GM15510 (cell line): ENCODE data around the gene PCDH12.

Experiments used
- POLR2A ChIP-seq: IDR thresholded peaks from 3 replicates; pipeline ENCODE4 v1.6.1; 2011; ENCODE audit warnings: borderline replicate concordance; ENCODE audit not compliant: insufficient read length; ENCODE audit errors: extremely low read depth

The PCDH12 gene

GRCh38 chr5:141951332-141951781 is 6.6 kb downstream of the PCDH12 start:
- no peak for TF ChIP-seq POLR2A

GRCh38 chr5:141950207-141951005 is 7.6 kb downstream of the PCDH12 start:
- no peak for TF ChIP-seq POLR2A

DNA sequence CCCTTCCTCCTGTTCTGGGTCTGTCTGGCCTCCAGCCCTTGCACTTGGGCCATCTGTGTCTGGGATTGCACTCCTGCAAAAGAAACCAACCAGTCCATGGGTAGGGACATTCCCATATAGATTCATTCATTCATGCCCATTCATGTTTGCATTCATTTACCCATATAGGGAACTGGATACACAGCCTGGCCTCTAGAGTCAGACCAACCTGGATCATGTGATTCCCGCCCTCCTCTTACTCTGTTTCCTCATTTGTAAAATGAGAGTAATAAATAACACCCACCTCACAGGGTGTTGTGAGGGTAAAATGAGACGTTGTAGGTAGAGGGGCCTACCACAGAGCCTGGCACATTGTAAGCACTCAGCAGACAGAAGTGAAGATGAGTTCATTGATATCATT is 8.5 kb downstream of the PCDH12 start:
- no peak for TF ChIP-seq POLR2A

DNA sequence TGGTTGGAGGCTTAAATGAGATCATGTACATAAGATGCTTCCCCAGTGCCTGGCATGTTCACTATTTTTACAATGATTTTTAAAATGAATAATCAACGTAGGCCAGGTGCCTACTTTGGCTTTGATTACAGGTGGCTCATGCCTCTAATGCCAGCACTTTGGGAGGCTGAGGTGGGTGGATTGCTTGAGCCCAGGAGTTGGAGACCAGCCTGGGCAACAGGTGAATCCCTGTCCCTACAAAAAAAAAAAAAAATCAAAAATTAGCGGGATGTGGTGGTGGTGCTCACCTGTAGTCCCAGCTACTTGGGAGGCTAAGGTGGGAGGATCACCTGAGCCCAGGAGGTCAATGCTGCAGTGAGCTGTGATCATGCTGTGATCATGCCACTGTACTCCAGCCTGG is 9.2 kb downstream of the PCDH12 start:
- no peak for TF ChIP-seq POLR2A

DNA sequence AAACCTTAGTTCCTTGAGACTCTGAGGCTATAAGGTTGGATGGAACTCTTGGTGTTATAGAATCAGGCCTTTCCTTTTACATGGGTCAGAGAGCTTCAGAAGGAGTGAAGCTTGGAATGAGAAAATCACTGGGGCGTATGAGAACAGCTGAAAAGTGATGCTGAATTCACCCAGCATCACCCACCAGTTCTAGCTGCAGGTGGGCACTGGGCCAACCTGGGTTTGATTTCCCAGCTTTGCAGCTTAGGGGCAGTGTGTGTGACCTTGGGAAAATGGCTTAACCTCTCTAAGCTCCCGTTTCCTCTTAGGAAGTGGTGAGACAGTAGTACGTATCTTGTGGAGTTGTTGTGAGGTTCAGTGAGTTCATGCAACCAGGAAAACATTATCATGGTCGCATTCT is 10.7 kb downstream of the PCDH12 start:
- TF ChIP-seq POLR2A, result no peak

DNA sequence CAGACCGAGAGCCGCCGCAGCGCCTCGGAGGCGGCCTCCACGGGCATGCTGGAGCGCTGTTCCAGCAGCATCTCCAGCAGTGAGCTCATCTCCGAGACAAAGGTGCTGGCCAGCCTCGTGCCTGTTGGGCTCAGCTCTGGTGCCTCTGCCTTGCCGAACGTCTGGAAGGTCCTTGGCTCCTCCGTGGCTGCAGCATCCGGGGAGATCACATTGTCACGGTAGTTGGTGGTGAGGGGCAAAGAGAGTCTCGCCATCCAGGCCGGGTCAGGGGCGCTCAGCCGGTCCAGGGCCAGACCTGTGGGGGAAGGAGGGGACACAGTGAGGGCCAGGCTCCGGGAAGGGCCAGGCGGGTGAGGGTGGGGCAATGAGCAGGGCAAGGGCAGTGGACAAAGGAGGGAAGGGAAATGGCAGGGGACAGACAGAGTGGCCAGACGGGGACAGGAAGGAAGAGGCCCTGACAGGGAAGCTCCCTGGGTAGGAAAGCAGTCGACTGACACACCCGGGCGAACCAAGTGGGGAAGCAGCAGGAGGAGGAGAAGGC is 12.4 kb downstream of the PCDH12 start:
- no peak for TF ChIP-seq POLR2A

GRCh38 chr5:141944076-141944475 is 13.9 kb downstream of the PCDH12 start:
- no peak for TF ChIP-seq POLR2A

DNA sequence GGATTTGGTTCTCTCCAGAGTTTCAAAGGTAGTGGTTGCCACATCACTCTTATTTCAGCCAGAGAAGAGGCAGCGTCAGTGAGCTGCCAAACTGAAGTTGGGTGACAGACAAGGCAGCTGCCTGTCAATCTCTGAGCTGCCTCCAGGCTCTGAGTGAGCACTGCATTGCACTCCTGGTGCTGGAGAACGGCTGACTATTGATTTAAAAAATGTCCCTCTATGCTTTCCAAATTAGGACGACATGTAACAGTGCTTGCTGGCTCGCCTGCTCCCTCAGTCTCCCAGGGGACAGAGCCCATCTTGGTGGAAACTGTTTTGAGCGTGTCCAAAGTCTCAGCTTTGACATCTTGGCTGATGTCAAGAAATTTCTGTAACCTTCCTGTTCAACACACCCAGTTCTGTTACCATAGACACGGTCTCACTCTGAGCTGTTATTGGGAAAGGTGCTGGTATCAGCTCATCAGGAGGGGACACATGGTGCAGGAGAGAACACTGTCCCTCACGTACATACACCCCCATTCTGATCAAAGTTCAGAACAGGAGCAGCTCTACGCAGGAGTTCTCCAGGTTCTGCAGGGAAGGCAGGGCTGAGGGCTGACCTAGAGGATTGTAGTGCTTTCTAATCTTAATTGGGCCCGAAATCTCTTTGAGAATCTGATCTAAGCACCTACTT is 15.7 kb downstream of the PCDH12 start:
- no peak for TF ChIP-seq POLR2A

DNA sequence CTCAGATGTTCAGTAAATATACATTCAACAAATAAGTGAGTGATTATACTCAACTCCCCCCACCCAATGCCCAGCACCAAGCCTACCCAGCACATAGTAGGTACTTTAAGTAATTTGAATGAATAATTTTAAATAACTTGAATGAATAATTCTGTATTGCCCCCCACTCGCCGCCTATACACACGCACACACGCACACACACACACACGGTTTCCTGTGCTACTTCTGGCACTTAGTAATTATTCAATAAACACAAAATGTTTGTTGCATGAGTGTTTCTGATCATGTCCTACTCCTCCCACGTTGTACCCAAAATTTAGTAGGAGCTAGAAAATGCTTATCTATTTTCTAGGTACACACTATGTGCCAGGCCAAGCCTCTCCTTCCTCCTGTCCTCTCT is 16.2 kb downstream of the PCDH12 start:
- TF ChIP-seq POLR2A, result no peak

DNA sequence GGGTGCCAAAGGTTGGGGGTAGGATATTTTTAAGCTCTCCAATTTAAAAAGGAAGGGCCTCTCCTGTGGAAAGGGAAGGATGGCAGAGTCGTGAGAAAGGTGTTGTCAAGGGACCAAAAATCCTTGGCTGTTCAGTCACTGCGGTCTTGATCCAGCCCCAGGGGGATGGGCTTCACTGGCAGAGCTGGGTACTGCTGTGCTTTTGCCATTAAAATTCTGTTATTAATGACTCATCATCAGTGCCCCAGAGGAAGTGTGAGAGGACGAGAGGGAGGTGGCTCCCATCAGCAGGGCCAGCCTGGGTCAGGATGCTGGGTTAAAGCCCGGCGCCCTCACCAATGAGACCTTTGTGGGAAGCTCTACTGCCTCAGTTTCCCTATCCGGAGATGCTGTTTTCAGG is 16.7 kb downstream of the PCDH12 start:
- no peak for TF ChIP-seq POLR2A

GRCh38 chr5:141940695-141941271 is 17.2 kb downstream of the PCDH12 start:
- no peak for TF ChIP-seq POLR2A

DNA sequence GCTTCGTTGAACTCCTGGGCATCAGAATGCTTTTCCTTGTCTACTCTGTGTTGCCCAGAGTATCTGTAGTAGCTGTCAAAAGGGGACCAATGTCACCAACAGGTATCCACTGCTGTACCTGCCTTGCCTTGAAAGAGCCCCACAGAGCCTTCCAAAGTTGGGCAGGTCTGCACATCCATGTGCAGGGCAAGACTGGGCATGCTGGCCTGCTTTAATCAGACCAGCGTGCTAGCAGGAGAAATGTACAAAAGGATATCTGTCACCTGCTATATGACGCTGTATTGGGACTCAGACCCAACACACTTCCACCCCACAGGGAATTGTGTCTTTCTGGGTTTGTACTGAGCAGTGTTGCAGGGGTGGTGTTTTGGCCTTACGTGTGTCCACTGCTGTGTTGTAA is 22.5 kb downstream of the PCDH12 start:
- no peak for TF ChIP-seq POLR2A

- TF ChIP-seq POLR2A, result no peak
Measured at GRCh38 chr5:141934099-141934844, 23.7 kb downstream of the PCDH12 start.

GRCh38 chr5:141933151-141933550 is 24.9 kb downstream of the PCDH12 start:
- no peak for TF ChIP-seq POLR2A

DNA sequence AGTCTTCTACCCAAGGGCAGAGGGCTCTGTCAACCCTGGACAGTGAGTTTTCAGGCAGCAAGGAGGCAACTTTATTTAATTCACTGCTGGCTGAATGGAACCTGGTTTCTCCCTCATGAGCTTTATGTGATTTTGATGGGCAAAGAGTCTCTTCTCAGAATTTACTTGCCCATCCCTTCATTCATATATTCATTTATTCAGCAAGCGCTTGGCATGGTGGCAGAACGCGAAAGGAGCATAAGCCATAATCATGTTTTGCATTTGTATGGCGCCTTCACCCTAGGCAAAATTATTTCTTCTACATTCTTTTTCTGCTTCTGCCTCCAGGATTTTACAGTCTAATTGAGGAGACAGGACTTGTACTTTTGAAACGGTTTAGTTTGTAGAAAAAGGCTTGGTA is 26.3 kb downstream of the PCDH12 start:
- TF ChIP-seq POLR2A, result no peak
